NCI-H526 (cell line): ENCODE data around the gene TFAP2A.
A peak's percentile ranks its signal among the peaks of the same experiment; 100 is the strongest.

Experiments
- DNase-seq, 2 experiments: peaks; one replicate each; lab custom pipeline; 2025; lab: John Stamatoyannopoulos, UW

Gene TFAP2A

GRCh38 chr6:10425975-10426780 is 11.3 kb upstream of the TFAP2A start:
- peak in 1 of 2 experiments; percentile 33 for DNase-seq

GRCh38 chr6:10425176-10425974 is 10.5 kb upstream of the TFAP2A start:
- no peak for DNase-seq

DNA sequence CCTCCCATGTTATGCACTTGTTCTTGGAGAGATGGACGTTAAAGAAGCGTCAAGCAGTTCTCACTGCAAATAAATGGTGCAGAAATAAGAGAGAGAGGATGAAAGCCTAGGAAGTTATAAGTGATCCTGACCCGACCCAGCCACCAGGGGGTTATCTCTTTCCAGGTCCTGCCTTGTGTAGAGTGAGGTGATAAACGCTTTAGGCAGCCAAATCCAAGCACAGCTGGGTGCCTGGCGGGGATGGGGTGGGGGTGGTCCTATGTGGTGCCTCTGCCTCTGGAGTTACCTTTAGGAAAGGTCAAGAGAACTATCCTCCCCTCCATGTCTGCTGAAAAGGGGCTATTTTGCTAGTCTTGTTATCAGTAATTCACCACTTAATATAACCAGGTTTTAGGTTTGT is 9.2 kb upstream of the TFAP2A start:
- DNase-seq, result peak in 1 of 2 experiments; percentile 40

DNA sequence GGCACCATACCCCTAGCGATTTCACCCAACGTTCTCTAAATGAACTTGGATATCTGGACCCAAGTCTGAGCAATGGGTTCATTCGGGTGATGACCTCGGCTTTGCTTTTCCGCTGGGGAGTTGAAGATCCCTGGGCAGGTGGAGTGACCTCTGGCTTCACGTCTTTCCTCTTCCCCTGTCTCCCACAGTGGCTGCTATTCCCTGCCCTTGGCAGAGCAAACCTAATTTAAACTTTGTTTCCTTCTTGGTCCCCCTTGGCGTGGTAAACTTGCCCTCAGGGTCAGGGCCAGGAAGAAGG is 7.8 kb upstream of the TFAP2A start:
- no peak for DNase-seq

DNA sequence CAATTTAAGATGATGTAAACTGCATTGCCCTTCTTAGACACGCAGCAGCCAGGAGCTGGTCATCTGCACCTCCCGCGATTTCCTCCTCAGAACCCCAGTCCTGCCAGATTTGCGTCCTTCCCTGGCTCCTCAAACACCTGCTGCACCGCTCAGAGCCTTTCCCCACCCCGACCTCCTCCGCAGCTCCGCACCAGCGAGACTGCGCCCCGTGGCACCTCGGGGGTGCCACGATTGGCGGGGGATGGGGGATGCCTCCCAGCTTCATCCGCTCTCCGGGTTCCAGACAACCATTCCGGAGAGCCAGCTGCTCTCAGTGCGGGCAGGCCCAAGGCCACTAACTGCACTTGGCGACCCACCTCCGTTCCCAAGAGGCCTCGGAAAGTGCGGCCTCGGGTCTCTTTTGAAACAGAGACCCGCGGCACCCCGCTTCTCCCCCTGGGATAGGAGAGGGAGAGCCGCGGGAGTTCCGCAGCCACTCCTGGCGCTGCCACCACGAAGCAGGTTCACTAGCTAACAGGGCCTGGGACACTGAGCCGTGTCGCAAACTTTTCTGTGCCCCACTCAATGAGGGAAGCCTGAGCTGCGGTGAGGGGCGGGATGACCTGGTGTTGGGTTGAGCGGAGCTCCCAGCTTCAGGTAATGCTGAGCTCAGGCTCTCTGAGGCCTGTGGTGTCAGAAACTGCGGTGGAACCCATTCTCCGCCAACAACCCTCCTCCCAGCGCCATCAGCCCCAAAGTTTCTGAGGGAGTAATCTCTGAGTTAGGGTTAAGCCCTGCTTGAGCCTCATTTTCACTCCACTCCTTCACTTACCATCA is 7.3 kb upstream of the TFAP2A start:
- DNase-seq, result no peak

- peak in 1 of 2 experiments; percentile 30 for DNase-seq
Measured at GRCh38 chr6:10421158-10421920, 6.5 kb upstream of the TFAP2A start.

DNA sequence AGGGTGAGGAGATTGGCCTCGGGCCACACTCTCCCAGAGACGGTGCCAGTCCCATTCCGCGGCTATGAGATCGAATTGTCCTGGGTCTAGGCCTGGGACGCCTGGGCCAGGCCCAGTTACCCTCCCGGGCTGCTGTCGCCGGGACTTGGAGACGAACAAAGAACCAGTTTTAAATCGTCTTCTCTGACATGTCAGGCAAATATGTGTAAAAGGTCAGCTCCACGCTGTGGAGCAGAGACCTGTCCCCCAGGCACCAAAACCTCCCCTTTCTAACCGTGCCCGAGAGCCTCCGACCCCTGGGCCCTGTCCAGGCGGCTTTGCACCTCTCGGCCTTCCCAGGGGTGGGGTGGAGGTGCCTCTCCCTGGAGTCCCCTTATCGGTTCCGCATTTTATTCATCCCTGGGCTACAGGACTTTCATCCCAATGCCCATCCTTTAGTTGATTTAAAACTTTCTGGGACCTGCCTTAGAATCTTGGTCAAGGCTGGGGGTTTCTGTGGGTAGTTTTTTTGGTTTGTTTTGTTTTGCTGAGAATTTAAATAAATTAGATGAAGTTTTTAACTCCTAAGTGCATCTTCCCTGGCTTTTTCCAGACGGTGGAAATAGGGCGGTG is 5.8 kb upstream of the TFAP2A start:
- DNase-seq, result no peak

GRCh38 chr6:10419749-10420545 is 5.1 kb upstream of the TFAP2A start:
- DNase-seq, result no peak

DNA sequence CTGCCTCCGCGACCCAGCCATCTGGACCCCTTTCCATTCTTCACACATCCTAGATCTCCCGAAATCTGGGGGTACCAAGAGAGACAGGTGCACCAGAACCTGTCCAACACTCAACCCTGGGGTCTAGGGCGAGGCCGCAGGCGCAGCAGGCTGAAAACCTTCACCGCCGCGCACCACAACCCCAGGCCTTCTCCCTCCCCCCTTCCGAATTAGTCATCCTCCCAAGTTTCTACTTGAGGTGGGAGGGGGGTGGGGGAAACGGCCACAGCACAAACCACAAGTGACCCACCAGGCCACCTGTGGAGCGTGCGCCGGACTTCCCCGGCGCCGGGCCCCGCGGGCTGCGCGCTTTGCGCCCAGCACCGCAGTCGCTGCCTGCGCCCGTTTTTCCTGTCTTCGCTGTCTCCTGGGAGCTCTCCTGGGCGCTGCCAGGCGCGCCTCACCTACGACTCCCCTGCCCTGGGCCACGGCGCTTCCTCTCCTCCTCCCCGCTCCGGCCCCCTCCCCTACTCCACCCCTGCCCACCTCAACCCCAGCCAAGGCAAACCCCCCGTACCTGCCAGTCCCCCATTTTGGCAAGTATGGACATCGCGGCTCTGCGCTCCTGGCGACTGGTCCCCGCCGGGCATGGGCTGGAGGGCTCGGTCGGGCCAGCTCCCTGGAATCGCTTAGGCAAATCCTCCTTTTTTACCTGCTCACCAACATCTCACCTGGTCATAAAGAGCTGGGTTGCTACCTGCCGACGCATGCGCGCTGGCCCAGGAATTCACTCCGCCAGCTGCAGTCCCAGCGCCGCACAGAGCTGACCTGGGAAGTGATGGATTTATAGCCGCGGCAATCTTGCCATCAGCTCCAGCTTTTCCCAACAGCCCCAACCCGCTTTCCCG is 4.2 kb upstream of the TFAP2A start:
- DNase-seq, result peak; percentile 88 to 96

DNA sequence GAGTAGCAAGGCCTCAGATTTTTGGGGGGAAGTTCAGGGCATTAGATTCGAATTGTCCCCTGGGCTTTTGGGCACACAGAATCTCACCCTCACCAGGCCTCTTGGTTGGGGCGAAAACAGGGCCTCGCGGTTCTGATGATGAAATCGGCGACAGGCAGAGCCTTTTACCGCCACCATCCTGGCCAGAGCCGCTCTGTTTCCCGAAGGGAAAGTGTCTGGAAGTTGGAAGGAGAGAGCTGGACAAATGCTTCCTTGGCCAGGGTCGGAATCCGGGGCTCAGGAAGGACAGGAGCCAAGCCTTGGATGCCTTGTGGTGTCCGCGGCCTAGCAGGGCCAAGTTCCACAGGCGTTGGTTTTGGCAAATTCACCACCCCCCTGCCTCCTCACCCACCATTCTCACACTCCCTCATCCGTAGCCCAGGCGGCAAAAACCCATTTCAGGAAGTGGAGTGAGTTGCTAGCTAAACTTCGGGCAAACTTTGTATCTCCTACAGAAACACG is 3.5 kb upstream of the TFAP2A start:
- DNase-seq, result no peak

GRCh38 chr6:10417681-10418104 is 2.8 kb upstream of the TFAP2A start:
- DNase-seq, result peak in 1 of 2 experiments; percentile 29

GRCh38 chr6:10416863-10417641 is 2.2 kb upstream of the TFAP2A start:
- DNase-seq, result no peak

- DNase-seq, result no peak
Measured at GRCh38 chr6:10416516-10416862, 1.6 kb upstream of the TFAP2A start.

GRCh38 chr6:10415617-10416480 is 975 bp upstream of the TFAP2A start:
- no peak for DNase-seq

GRCh38 chr6:10413850-10414738 is 780 bp downstream of the TFAP2A start:
- DNase-seq, result peak in 1 of 2 experiments; percentile 70

GRCh38 chr6:10413262-10413849 is 1.5 kb downstream of the TFAP2A start:
- peak in 1 of 2 experiments; percentile 56 for DNase-seq
